HG03103 (cell line): ENCODE measurements around the gene LSS.

Experiments
- ATAC-seq: cut with Tn5 transposase; IDR thresholded peaks from one replicate; pipeline ENCODE4 v1.9.1; 2021; ENCODE audit warnings: low read depth; ENCODE audit not compliant: unreplicated experiment

The LSS gene

GRCh38 chr21:46228345-46229051 is at the start of gene LSS:
Gene LSS, minus strand, starts transcription at chr21:46228774. Its CDS starts 29 bp downstream, at chr21:46228745.
- peak; percentile 82 for ATAC-seq

- ATAC-seq, result no peak
These were observed 46.3 kb upstream of the LSS start for GRCh38 chr21:46274797-46275390.

DNA sequence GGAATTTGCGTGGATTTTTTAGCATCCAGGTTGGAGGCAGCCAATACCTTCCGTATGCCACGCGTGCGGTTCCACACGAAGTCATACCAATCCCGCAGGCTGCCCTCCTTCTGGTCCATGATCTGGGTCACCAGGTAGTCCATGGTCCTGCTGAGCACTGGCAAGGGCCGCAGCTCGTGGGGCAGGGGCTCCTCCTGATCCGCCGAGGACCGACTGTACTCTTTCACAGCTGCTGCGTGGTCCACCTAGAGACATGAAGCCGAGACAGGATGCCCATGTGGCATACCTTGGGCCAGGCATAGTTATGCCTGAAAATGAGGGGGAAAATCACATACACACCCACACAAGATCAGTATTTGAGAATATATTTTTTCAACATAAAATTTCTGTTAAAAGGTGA is 44.8 kb upstream of the LSS start:
- ATAC-seq, result no peak

- ATAC-seq, result no peak
These were observed 40.9 kb upstream of the LSS start for GRCh38 chr21:46269466-46269865.

DNA sequence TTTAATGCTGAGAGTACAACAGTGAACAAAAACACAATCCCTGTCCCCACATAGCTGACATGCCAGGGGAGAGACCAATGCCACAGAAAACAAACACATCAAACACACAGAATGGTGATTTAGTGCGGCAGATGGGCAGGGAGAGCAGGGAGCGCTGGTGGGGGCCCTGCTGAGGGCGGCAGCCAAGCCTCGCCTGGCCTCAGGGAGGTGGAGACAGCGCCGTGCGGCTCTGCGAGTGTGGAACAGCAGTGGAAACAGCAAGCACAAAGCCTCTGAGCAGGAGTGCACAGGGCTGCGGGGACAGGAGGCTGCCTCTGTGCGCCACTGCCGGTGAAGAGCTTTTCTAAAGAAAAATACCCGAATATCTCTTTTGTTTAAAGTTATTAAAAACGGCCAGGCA is 39.8 kb upstream of the LSS start:
- ATAC-seq, result no peak

DNA sequence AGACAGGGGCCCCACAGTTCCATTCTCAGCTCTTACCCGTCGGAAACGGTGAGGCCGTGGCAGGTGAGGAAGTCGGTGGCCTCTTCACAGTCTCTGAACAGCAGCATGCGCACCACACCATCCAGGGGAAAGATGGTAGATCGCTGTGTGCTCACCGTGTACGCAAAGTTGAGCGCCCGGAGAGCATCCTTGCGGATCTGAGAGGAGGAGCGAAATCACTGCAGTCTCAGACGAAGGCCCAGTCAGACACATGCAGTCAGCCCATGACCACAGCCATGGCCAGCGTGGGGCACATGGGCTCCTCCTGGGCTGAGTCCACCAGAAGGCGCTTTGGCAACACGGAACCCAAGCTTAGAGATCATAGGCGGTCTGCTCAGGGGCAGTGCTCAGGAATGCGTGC is 38.4 kb upstream of the LSS start:
- no peak for ATAC-seq

GRCh38 chr21:46265736-46266525 is 37.4 kb upstream of the LSS start:
- ATAC-seq, result no peak

- no peak for ATAC-seq
These were observed 36.1 kb upstream of the LSS start for GRCh38 chr21:46264690-46265144.

GRCh38 chr21:46264046-46264689 is 35.6 kb upstream of the LSS start:
- ATAC-seq, result no peak

DNA sequence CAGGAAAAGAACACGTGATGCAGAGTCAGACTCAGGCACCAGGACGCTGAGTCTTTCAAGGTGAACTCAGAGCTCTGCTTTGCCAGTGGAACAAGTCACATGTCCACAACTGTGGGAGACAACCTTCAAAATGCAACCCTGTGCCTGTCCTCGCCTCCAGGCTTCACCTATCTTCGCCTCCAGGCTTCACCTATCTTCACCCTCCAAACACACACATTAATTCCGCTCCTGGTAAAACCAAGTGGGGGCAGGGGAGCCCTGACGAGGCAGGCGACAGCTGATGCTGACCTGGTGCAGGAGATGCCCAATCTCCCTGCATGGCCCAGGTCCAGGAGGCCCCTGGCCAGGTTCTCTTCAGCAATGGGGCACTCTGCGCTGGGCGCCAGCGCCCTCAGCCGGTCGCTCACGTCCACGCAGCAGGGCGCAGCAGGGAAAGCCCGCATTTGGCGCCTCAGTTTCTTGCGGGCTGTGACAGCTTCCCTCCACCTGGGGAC is 28.0 kb upstream of the LSS start:
- ATAC-seq, result no peak

DNA sequence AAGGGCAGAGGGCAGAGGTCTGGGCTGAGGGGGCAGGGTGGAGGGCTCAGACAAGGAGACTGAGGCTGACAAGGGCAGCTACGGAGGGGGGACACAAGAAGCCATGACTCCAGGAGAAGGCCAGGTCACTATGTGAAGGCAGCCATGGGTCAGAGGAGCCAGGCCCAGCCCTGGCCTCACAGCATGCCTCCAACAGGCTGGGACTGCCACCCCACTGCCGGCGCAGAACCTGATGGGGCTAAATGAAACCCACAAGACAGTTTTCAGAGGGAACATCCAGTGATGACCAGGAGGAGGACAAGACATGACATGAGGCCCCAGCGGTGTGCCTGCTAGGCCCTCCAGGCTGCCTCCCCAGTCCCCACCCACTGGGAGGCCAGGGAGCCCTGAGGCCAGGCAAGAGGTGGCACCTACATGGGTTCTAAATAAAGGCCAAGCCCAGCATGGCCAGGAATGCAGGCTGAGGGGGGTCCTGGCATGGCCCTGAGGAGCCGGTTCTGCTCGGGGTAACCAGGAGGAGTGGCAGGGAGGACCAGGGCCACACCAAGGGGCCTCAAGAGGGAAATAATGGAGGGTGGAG is 27.3 kb upstream of the LSS start:
- ATAC-seq, result no peak

- ATAC-seq, result no peak
These were observed 26.6 kb upstream of the LSS start for GRCh38 chr21:46255166-46255565.

DNA sequence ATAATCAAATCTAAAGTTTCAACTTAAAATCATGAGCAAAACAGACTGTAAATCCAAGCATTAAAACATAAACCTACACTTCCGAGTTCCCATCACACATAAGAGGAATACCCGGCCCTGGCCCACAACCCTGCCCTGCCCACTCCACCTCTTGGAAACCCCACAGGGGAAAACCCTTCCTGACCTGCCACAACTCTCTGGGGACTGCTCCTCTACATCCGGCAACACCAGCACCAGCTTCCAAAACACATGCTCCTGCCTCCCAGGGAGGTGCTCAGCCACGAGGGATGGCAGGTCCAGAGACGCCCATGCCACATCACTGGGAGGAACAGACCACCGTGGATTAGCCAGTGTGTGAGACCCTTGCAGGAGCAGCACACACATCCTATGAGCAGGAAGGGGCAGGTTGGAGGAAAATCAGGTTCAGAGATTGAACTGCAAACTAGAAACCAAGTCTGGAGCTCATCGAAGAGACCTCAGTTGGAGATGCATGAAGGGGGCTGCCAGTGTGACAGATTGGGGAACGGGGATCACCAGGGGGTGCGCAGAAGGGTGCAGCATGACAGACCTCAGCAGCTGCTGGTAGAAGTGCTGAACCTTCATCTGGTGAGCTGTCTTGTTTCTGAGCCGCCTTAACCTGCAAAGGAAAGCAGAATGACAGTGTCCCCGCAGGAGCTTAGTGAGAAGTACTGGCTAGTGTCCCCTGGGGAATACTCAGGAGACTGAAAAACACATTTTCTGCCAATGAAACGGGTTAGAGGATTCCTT is 25.8 kb upstream of the LSS start:
- no peak for ATAC-seq

DNA sequence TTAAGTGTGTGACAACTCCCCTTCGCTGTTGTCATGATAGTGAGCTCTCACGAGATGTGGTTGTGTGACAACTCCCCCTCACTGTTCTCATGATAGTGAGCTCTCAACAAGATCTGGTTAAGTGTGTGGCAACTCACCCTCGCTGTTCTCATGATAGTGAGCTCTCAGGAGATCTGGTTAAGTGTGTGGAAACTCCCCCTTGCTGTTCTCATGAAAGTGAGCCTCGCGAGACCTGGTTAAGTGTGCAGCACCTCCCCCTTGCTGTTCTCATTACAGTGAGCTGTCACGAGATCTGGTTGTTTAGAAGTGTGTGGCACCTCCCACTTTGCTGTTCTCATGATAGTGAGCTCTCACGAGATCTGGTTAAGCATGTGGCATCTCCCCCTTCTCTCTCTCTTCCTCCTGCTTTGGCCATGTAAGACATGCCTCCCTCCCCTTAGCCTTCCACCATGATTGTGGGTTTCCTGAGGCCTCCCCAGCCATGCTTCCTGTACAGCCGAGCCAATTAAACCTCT is 25.1 kb upstream of the LSS start:
- ATAC-seq, result no peak

- ATAC-seq, result no peak
These were observed 24.3 kb upstream of the LSS start for GRCh38 chr21:46252840-46253239.

GRCh38 chr21:46250146-46250725 is 21.7 kb upstream of the LSS start:
- ATAC-seq, result no peak

DNA sequence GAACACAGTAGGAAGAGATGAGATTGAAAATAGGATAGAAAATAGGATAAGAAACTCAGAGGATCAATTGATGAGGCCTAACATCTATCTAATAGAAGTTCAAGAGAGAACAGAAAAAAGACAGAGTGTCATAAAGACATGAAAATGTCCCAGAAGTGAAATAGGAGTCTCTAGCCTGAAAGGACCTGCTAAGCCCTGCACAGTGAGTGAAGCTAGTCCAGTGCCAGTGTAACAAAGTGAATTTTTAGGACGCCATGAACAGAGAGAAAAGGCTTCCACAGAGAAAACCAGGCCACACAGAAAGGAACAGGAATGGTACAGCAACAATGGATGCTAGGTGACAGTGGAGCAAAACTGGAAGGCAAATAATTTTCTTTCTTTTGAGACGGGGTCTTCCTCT is 20.3 kb upstream of the LSS start:
- ATAC-seq, result no peak

GRCh38 chr21:46248422-46248782 is 19.8 kb upstream of the LSS start:
- no peak for ATAC-seq

DNA sequence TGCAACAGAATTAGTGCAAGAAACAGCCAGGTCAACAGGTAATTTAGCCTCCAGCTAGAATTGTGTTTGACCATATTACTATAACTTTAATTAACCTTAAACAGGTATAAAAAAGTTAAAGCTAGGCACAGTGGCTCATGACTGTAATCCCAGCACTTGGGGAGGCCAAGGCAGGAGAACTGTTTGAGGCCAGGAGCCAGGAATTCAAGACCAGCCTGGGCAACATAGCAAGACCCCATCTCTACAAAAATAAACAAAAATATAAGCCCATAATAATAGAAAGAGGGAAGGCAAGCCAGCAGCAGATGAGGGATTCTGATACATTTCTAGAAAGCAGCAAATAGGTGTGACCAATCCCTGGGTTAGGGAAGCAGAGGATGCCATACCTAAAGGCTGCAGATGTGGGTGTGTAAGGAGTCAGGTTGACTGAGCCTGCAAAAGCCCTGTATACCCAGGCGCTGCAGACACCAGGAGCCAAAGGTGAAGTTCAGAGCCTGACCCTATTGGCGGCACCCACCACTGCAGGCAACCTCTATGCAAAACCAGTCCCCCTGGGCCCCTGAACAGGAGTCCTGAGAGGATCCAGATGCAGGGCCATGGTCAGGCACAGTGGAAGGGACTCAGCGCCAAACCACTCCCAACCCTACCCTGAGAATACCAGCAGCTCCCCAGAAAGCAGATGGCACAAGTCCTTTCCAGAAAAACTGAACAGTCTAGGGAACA is 19.3 kb upstream of the LSS start:
- ATAC-seq, result no peak
